K562 (cell line): ENCODE data around the gene MOCS3. TPM values are rescaled to one million over a fixed set of nuclear protein-coding genes. Genes with fewer than 3 reads are reported as not detected.

Experiments
- ATF1 ChIP-seq, 2 experiments: fragments of 450-650 bp in 1 of 2; IDR thresholded peaks; 2 replicates each; pipeline ENCODE4 v1.6.1; 2016; ENCODE audit warnings: missing compliant biosample characterization in 1 of 2, missing genetic modification characterization in 1 of 2
- CCAR2 ChIP-seq: fragments of 200-400 bp; formaldehyde crosslinking; IDR thresholded peaks from 2 replicates; pipeline ENCODE4 v1.6.1; 2017; ENCODE audit warnings: mild to moderate bottlenecking, low read depth, low read length
- EHMT2 ChIP-seq: fragments of 450-650 bp; IDR thresholded peaks from 2 replicates; pipeline ENCODE4 v1.6.1; 2018; ENCODE audit warnings: antibody characterized with exemption
- JUN ChIP-seq, 2 experiments: sonication (generic) in 1 of 2; formaldehyde crosslinking in 1 of 2; IDR thresholded peaks; 2 replicates each; pipeline versions ENCODE4 v1.6.1 to v1.8.0; 2012 to 2022; ENCODE audit warnings: borderline replicate concordance in 2 of 2, mild to moderate bottlenecking in 2 of 2, improper control_type of control experiment in 1 of 2, low read depth in 1 of 2, low read length in 1 of 2, missing genetic modification reagents in 1 of 2
- RCOR1 ChIP-seq, 2 experiments: IDR thresholded peaks; 2 replicates each; pipeline ENCODE4 v1.6.1; 2012; ENCODE audit warnings: low read depth in 2 of 2, low read length in 2 of 2, borderline replicate concordance in 1 of 2, improper control_type of control experiment in 1 of 2
- TARDBP ChIP-seq: fragments of 450-650 bp; IDR thresholded peaks from 2 replicates; pipeline ENCODE4 v1.6.1; 2016
- polyA plus RNA-seq, 8 experiments: library from polyadenylated mRNA; depleted of rRNA in 4 of 8; stranded (reverse) in 5 of 8; unstranded in 3 of 8; fragments of >200 nt; fragmentation: Nextera tagmentation in 2 of 8; fragmentation: Illumina TruSeq in 1 of 8; extraction: Ambion mirVana in 2 of 8; extraction: Trizol in 1 of 8; gene quantifications; 2 replicates each; pipeline versions ENCODE4 v1.2.1 to v1.2.3, GENCODE V29; 2011 to 2014; ENCODE audit warnings: inconsistent platforms in 1 of 8, missing spikeins in 1 of 8
- total RNA-seq, 7 experiments: library from RNA; depleted of rRNA in 6 of 7; stranded (reverse); fragments of >200 nt in 6 of 7; fragmentation: Illumina TruSeq in 2 of 7; extraction: Trizol in 2 of 7; gene quantifications; 2 replicates each; pipeline versions ENCODE4 v1.2.1 to v1.2.3, GENCODE V29; 2011 to 2021; ENCODE audit warnings: low replicate concordance in 1 of 7
- TF ChIP-seq, protein P1 (sequence below), 2 experiments: fragments of 450-650 bp; IDR thresholded peaks; 2 replicates each; pipeline ENCODE4 v1.6.1; 2016; ENCODE audit warnings: mild to moderate bottlenecking in 2 of 2, borderline replicate concordance in 1 of 2, low read depth in 1 of 2, moderate library complexity in 1 of 2
- TF ChIP-seq, protein P2 (sequence below): sonication (generic); formaldehyde crosslinking; IDR thresholded peaks from 2 replicates; pipeline ENCODE4 v1.8.0; 2022; ENCODE audit warnings: missing genetic modification reagents, mild to moderate bottlenecking, borderline replicate concordance
- TF ChIP-seq, protein P3 (sequence below), 2 experiments: fragments of 450-650 bp in 1 of 2; sonication (generic) in 1 of 2; formaldehyde crosslinking in 1 of 2; IDR thresholded peaks in 1 of 2; conservative IDR thresholded peaks in 1 of 2; 2 replicates each; pipeline versions ENCODE4 v1.6.1 to v1.8.1; 2016 to 2023; ENCODE audit warnings: mild to moderate bottlenecking in 2 of 2, moderate library complexity in 2 of 2, inconsistent platforms in 1 of 2, missing genetic modification reagents in 1 of 2
- TF ChIP-seq, protein P4 (sequence below), 3 experiments: fragments of 200-800 bp in 1 of 3; fragments of 250-450 bp in 1 of 3; fragments of 450-650 bp in 1 of 3; sonication (Bioruptor Pico) in 1 of 3; sonication (Bioruptor generic) in 1 of 3; formaldehyde crosslinking in 1 of 3; IDR thresholded peaks; 2 replicates each; pipeline versions ENCODE4 v1.6.1 to v1.8.0; 2016 to 2022; ENCODE audit warnings: mild to moderate bottlenecking in 2 of 3, missing genetic modification characterization in 2 of 3, missing compliant biosample characterization in 1 of 3, moderate library complexity in 1 of 3

MOCS3 gene
- total and polyA plus RNA-seq, 9 of the 15 experiments (the other 6 are each of a cell fraction or from before 2014, with no cell fraction given): 0.70 to 6.2 (median 2.9) TPM

DNA sequence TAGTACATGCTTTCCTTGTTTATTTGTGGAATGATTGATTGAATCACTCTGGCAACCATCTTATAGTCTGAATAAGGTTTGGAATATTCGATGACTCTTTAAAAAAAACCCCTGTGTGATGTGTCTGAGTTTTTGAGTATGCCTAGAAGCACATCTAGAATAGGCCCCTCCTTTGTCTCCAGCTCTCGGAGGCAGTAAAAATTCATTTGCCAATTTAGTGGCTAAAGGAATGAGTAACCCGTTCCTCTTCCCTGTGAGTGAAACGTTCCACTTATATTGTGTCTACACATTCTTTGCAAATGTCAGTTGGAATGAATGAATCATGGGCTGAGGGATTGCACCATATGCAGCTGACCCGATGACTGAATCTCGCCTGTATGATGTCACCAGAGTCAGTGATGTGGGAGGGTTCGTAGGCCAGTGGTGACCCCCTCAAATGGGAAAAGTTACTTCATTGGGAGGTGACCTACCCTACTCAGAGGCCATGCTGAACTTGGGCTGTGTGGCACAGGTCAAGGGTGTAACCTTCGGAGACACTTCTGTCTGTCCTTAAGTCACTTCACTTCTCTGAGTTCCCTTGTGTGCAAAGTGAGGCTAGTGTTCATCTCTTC lies 21.6 kb downstream of the MOCS3 start (continued):
- TF ChIP-seq, protein P1, sequence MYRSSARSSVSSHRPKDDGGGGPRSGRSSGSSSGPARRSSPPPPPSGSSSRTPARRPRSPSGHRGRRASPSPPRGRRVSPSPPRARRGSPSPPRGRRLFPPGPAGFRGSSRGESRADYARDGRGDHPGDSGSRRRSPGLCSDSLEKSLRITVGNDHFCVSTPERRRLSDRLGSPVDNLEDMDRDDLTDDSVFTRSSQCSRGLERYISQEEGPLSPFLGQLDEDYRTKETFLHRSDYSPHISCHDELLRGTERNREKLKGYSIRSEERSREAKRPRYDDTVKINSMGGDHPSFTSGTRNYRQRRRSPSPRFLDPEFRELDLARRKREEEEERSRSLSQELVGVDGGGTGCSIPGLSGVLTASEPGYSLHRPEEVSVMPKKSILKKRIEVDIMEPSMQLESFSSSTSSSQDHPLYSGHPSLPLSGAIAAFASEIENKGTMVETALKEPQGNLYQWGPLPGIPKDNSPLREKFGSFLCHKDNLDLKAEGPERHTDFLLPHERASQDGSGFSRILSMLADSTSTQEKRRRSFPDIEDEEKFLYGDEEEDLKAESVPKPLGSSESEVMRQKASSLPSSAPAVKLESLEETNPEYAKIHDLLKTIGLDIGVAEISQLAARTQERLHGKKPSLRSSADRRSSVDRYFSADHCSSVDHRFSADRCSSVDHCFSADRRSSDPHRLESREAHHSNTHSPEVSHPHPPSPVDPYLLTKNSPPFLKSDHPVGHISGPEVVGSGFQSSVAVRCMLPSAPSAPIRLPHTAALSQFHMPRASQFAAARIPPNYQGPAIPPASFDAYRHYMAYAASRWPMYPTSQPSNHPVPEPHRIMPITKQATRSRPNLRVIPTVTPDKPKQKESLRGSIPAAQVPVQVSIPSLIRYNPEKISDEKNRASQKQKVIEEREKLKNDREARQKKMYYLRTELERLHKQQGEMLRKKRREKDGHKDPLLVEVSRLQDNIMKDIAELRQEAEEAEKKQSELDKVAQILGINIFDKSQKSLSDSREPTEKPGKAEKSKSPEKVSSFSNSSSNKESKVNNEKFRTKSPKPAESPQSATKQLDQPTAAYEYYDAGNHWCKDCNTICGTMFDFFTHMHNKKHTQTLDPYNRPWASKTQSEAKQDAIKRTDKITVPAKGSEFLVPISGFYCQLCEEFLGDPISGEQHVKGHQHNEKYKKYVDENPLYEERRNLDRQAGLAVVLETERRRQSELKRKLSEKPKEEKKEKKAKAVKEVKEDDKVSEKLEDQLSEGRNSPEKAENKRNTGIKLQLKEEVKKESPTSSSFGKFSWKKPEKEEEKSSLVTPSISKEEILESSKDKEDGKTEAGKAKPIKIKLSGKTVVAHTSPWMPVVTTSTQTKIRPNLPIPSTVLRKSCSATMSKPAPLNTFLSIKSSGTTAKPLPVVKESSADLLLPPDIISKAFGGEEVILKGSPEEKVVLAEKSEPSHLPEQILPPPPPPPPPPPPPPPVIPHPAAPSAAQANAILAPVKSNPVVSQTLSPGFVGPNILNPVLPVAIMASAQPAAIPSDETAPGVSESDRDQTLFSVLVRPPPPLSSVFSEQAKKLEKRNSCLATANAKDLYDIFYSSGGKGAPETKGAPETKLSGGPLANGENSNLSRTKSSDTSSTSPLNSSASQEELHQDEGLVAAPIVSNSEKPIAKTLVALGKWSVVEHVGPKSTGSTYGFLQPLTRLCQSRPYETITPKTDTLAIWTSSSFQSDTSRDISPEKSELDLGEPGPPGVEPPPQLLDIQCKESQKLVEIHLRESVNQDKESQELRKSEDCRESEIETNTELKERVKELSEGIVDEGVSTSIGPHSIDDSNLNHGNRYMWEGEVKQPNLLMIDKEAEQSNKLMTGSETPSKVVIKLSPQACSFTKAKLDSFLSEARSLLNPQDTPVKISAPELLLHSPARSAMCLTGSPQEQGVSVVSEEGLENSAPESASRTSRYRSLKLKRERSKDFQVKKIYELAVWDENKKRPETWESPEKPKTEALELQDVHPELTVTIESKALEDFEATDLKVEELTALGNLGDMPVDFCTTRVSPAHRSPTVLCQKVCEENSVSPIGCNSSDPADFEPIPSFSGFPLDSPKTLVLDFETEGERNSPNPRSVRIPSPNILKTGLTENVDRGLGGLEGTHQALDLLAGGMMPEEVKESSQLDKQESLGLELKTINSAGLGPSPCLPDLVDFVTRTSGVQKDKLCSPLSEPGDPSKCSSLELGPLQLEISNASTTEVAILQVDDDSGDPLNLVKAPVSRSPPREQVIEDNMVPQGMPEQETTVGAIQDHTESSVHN (IDR thresholded peaks at IDR 0.05; ENCODE audit: borderline replicate concordance in 1 of 2, low read depth in 1 of 2): peak in 1 of 2 experiments; percentile 91; a peak in 2 of 4 replicates
- no peak for TF ChIP-seq ATF1 (CRISPR knock-in tag; IDR thresholded peaks at IDR 0.05)
- TF ChIP-seq ATF1 (tag; IDR thresholded peaks at IDR 0.05): peak; percentile 41; the same call in 1 of the 2 replicates
- TF ChIP-seq, protein P2, sequence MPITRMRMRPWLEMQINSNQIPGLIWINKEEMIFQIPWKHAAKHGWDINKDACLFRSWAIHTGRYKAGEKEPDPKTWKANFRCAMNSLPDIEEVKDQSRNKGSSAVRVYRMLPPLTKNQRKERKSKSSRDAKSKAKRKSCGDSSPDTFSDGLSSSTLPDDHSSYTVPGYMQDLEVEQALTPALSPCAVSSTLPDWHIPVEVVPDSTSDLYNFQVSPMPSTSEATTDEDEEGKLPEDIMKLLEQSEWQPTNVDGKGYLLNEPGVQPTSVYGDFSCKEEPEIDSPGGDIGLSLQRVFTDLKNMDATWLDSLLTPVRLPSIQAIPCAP (CRISPR knock-in tag): no peak
- TF ChIP-seq EHMT2: no peak
- TF ChIP-seq, protein P3, sequence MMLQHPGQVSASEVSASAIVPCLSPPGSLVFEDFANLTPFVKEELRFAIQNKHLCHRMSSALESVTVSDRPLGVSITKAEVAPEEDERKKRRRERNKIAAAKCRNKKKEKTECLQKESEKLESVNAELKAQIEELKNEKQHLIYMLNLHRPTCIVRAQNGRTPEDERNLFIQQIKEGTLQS (IDR thresholded peaks at IDR 0.05): peak; percentile 97
- TF ChIP-seq, protein P3 (CRISPR knock-in tag; conservative IDR thresholded peaks at IDR 0.05): no peak
- no peak for TF ChIP-seq CCAR2
- TF ChIP-seq, protein P4, sequence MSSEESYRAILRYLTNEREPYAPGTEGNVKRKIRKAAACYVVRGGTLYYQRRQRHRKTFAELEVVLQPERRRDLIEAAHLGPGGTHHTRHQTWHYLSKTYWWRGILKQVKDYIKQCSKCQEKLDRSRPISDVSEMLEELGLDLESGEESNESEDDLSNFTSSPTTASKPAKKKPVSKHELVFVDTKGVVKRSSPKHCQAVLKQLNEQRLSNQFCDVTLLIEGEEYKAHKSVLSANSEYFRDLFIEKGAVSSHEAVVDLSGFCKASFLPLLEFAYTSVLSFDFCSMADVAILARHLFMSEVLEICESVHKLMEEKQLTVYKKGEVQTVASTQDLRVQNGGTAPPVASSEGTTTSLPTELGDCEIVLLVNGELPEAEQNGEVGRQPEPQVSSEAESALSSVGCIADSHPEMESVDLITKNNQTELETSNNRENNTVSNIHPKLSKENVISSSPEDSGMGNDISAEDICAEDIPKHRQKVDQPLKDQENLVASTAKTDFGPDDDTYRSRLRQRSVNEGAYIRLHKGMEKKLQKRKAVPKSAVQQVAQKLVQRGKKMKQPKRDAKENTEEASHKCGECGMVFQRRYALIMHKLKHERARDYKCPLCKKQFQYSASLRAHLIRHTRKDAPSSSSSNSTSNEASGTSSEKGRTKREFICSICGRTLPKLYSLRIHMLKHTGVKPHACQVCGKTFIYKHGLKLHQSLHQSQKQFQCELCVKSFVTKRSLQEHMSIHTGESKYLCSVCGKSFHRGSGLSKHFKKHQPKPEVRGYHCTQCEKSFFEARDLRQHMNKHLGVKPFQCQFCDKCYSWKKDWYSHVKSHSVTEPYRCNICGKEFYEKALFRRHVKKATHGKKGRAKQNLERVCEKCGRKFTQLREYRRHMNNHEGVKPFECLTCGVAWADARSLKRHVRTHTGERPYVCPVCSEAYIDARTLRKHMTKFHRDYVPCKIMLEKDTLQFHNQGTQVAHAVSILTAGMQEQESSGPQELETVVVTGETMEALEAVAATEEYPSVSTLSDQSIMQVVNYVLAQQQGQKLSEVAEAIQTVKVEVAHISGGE (CRISPR knock-in tag; IDR thresholded peaks at IDR 0.05): 0 out of 6 replicates have a peak, but pooled peaks of 1 of the 3 experiments have one; percentile 21
- TF ChIP-seq JUN (IDR thresholded peaks at IDR 0.05; ENCODE audit: borderline replicate concordance, low read depth, low read length): peak; percentile 90
- TF ChIP-seq JUN (CRISPR knock-in tag; IDR thresholded peaks at IDR 0.05; ENCODE audit: borderline replicate concordance): no peak
- no peak for TF ChIP-seq TARDBP
- TF ChIP-seq RCOR1 (IDR thresholded peaks at IDR 0.05; ENCODE audit: borderline replicate concordance in 1 of 2, low read depth in 2 of 2, low read length in 2 of 2): no peak
